ENCODE measurements around the gene INHA.

INHA gene

DNA sequence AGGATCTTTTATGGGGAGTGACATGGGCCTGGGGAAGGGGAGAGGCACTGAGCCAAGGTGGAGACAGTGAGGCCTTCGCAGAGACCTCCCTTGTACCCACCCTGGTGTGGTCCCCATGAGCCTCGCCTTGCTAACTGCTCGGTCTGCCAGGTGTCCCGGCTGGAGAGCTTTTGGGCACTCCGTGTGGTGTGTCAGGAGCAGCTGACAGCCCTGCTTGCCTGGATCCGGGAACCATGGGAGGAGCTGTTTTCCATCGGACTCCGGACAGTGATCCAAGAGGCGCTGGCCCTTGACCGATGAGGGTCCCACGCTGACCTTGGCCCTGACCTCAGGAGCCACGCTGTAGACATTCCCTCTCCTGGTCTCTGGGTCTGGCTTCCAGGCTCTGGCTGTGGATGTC lies 43.8 kb downstream of the INHA start:
- no peak overlapping the region for H3K9ac ChIP-seq (ENCODE audit: low read length)
- H3F3A ChIP-seq (ENCODE audit: insufficient read depth, low read length), result no peaks in the 10 kb centered on the region
- no peak overlapping the region for H2AFZ ChIP-seq (ENCODE audit: low read length)
- no peaks in the 10 kb centered on the region for H4K20me1 ChIP-seq (ENCODE audit: insufficient read depth, low read length)
- no peak overlapping the region for H3K4me2 ChIP-seq (ENCODE audit: low read depth, low read length)
- H3K9me2 ChIP-seq (replicated peaks; ENCODE audit: insufficient read depth, low read length), result no peaks in the 10 kb centered on the region
- H3K4me1 ChIP-seq (ENCODE audit: low read length), result peaks cover 5% of the 10 kb centered on the region
- H3K27ac ChIP-seq (ENCODE audit: low read length), result no peak overlapping the region
- no peaks in the 10 kb centered on the region for H3K9me3 ChIP-seq (replicated peaks; ENCODE audit: insufficient read depth, low read length)
- no peak for DNase-seq
- TF ChIP-seq EZH2phosphoT487 (IDR thresholded peaks at IDR 0.05; ENCODE audit: low read length), result no peak
- no peak for TF ChIP-seq EZH2 (optimal IDR thresholded peaks at IDR 0.05; ENCODE audit: low read depth, low read length)
- TF ChIP-seq, protein P1, sequence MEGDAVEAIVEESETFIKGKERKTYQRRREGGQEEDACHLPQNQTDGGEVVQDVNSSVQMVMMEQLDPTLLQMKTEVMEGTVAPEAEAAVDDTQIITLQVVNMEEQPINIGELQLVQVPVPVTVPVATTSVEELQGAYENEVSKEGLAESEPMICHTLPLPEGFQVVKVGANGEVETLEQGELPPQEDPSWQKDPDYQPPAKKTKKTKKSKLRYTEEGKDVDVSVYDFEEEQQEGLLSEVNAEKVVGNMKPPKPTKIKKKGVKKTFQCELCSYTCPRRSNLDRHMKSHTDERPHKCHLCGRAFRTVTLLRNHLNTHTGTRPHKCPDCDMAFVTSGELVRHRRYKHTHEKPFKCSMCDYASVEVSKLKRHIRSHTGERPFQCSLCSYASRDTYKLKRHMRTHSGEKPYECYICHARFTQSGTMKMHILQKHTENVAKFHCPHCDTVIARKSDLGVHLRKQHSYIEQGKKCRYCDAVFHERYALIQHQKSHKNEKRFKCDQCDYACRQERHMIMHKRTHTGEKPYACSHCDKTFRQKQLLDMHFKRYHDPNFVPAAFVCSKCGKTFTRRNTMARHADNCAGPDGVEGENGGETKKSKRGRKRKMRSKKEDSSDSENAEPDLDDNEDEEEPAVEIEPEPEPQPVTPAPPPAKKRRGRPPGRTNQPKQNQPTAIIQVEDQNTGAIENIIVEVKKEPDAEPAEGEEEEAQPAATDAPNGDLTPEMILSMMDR (IDR thresholded peaks at IDR 0.05; ENCODE audit: low read length), result no peak
- H3K79me2 ChIP-seq (ENCODE audit: low read length), result no peaks in the 10 kb centered on the region
- no peak overlapping the region for H3K4me3 ChIP-seq (ENCODE audit: low read length)
- H3K27me3 ChIP-seq (replicated peaks; ENCODE audit: insufficient read depth, low read length), result no peaks in the 10 kb centered on the region
- H3K36me3 ChIP-seq (replicated peaks; ENCODE audit: insufficient read depth, low read length), result no peaks in the 10 kb centered on the region

- TF ChIP-seq EZH2 (optimal IDR thresholded peaks at IDR 0.05; ENCODE audit: low read depth, low read length) (no peak), EZH2phosphoT487 (IDR thresholded peaks at IDR 0.05; ENCODE audit: low read length) (no peak)
- TF ChIP-seq, protein P1 (IDR thresholded peaks at IDR 0.05; ENCODE audit: low read length), result no peak
- no peak for DNase-seq
- Histone ChIP-seq H2AFZ (ENCODE audit: low read length) (no peak overlapping the region), H3K4me1 (ENCODE audit: low read length) (peaks cover 5% of the 10 kb centered on the region), H4K20me1 (ENCODE audit: insufficient read depth, low read length) (no peaks in the 10 kb centered on the region), H3K36me3 (replicated peaks; ENCODE audit: insufficient read depth, low read length) (no peaks in the 10 kb centered on the region), H3F3A (ENCODE audit: insufficient read depth, low read length) (no peaks in the 10 kb centered on the region), H3K9me2 (replicated peaks; ENCODE audit: insufficient read depth, low read length) (no peaks in the 10 kb centered on the region), H3K9me3 (replicated peaks; ENCODE audit: insufficient read depth, low read length) (no peaks in the 10 kb centered on the region), H3K4me3 (ENCODE audit: low read length) (no peak overlapping the region), H3K27ac (ENCODE audit: low read length) (no peak overlapping the region), H3K9ac (ENCODE audit: low read length) (no peak overlapping the region), H3K79me2 (ENCODE audit: low read length) (no peaks in the 10 kb centered on the region), H3K27me3 (replicated peaks; ENCODE audit: insufficient read depth, low read length) (no peaks in the 10 kb centered on the region), H3K4me2 (ENCODE audit: low read depth, low read length) (no peak overlapping the region)
Observed at GRCh38 chr2:219616550-219616949, 44.4 kb downstream of the INHA start.

GRCh38 chr2:219618733-219619122 lies 46.6 kb downstream of the INHA start:
- Histone ChIP-seq H3K4me2 (ENCODE audit: low read depth, low read length) (no peak overlapping the region), H3K9me3 (replicated peaks; ENCODE audit: insufficient read depth, low read length) (no peaks in the 10 kb centered on the region), H3K79me2 (ENCODE audit: low read length) (no peaks in the 10 kb centered on the region), H4K20me1 (ENCODE audit: insufficient read depth, low read length) (no peaks in the 10 kb centered on the region), H3K4me1 (ENCODE audit: low read length) (no peaks in the 10 kb centered on the region), H3F3A (ENCODE audit: insufficient read depth, low read length) (no peaks in the 10 kb centered on the region), H3K36me3 (replicated peaks; ENCODE audit: insufficient read depth, low read length) (no peaks in the 10 kb centered on the region), H3K4me3 (ENCODE audit: low read length) (no peak overlapping the region), H3K27ac (ENCODE audit: low read length) (no peak overlapping the region), H3K27me3 (replicated peaks; ENCODE audit: insufficient read depth, low read length) (peaks cover 11% of the 10 kb centered on the region), H3K9me2 (replicated peaks; ENCODE audit: insufficient read depth, low read length) (no peaks in the 10 kb centered on the region), H2AFZ (ENCODE audit: low read length) (no peak overlapping the region), H3K9ac (ENCODE audit: low read length) (no peak overlapping the region)
- DNase-seq, result no peak
- TF ChIP-seq EZH2phosphoT487 (IDR thresholded peaks at IDR 0.05; ENCODE audit: low read length) (no peak), EZH2 (optimal IDR thresholded peaks at IDR 0.05; ENCODE audit: low read depth, low read length) (no peak)
- TF ChIP-seq, protein P1 (IDR thresholded peaks at IDR 0.05; ENCODE audit: low read length), result no peak
